Endodermal cell (in vitro differentiated cells): ENCODE results near the gene MELTF. TPM values are rescaled to one million over a fixed set of nuclear protein-coding genes. Genes with fewer than 3 reads are reported as not detected.

Source experiments
- DNase-seq: peaks from one replicate; pipeline ENCODE4 v3.0.0-alpha.2; 2017
- H3K27ac ChIP-seq: 2 replicates; pipeline ENCODE4 v1.5.1; 2013; ENCODE audit warnings: mild to moderate bottlenecking, low read depth, low read length, moderate library complexity
- H3K27me3 ChIP-seq: 2 replicates; pipeline ENCODE4 v1.6.1; 2013; ENCODE audit warnings: mild to moderate bottlenecking, low read length, moderate library complexity; ENCODE audit not compliant: insufficient read depth, control insufficient read depth, poor library complexity, severe bottlenecking
- H3K36me3 ChIP-seq: 2 replicates; pipeline ENCODE4 v1.7.0; 2013; ENCODE audit warnings: mild to moderate bottlenecking, low read length, moderate library complexity; ENCODE audit not compliant: control insufficient read depth, insufficient read depth
- H3K4me1 ChIP-seq: one replicate; pipeline ENCODE4 v1.7.0; 2013; ENCODE audit warnings: low read length; ENCODE audit not compliant: control insufficient read depth, insufficient read depth
- H3K4me3 ChIP-seq: 2 replicates; pipeline ENCODE4 v1.5.1; 2013; ENCODE audit warnings: mild to moderate bottlenecking, low read length, moderate library complexity
- H3K9ac ChIP-seq: 2 replicates; pipeline ENCODE4 v1.6.1; 2013; ENCODE audit warnings: mild to moderate bottlenecking, low read length, moderate library complexity; ENCODE audit not compliant: poor library complexity, severe bottlenecking; ENCODE audit errors: extremely low read depth
- H3K9me3 ChIP-seq: 2 replicates; pipeline ENCODE4 v1.6.1; 2013; ENCODE audit warnings: mild to moderate bottlenecking, low read length, moderate library complexity; ENCODE audit not compliant: control insufficient read depth
- H3K27ac Mint-ChIP-seq: 2 replicates; pipeline ENCODE4 v1.8.0; 2020; ENCODE audit warnings: mixed read lengths
- H3K27me3 Mint-ChIP-seq: 2 replicates; pipeline ENCODE4 v1.8.0; 2021; ENCODE audit warnings: mild to moderate bottlenecking, mixed read lengths; ENCODE audit not compliant: insufficient read depth
- H3K36me3 Mint-ChIP-seq: 2 replicates; pipeline ENCODE4 v1.8.0; 2020; ENCODE audit warnings: low read depth, mixed read lengths
- H3K4me1 Mint-ChIP-seq: 2 replicates; pipeline ENCODE4 v1.8.0; 2020; ENCODE audit warnings: mixed read lengths
- H3K4me3 Mint-ChIP-seq: 2 replicates; pipeline ENCODE4 v1.8.0; 2020; ENCODE audit warnings: mild to moderate bottlenecking, moderate library complexity, mixed read lengths
- H3K9me3 Mint-ChIP-seq: 2 replicates; pipeline ENCODE4 v1.8.0; 2020; ENCODE audit warnings: mild to moderate bottlenecking, mixed read lengths
- WGBS, 2 experiments: methylation state at CpG; one replicate each; pipeline versions ENCODE4 v1.1.5 to v1.1.7; 2013; ENCODE audit warnings: missing lambda C conversion rate in 2 of 2, mixed read lengths in 1 of 2; ENCODE audit not compliant: insufficient coverage in 1 of 2, insufficient read length in 1 of 2; 5-methylcytosine and 5-hydroxymethylcytosine counted together
- total RNA-seq, 2 donors: library from RNA; stranded (reverse); fragmentation: NEBNext Ultra II Directional in 1 of 2; extraction: Animal tissue kit (Norgen Biotek cat#: 25700) in 1 of 2; gene quantifications; 2 replicates in 1 of 2; 3 replicates in 1 of 2; pipeline ENCODE4 v1.2.1, GENCODE V29; 2021
- TF ChIP-seq, protein P1 (sequence below): fragments of 200-600 bp; sonication (generic); conservative IDR thresholded peaks from 2 replicates; pipeline ENCODE4 v1.5.0; 2021; ENCODE audit warnings: antibody characterized with exemption, mild to moderate bottlenecking

The MELTF gene
- total RNA-seq, 2 donors from 2014 or later = 11.3 to 15.1 TPM

DNA sequence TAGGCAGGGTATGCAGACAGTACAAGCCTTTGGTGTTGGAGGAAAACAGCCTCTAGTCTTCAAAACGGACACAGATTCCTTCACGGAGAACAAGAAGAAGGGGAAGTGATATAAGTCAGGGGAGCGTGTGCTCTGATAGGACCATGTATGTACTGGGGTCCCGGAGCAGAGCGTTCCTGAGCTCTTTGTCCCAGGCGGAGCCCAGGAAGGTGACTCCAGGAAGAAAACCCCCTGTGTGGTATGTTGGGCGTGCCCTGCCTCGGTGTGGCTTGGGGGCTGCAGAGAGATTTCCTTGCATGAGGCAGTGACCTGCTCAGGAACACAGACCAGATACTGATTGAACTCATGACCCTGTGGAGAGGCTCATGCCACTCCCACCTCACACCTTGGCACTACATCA lies 21.7 kb downstream of the MELTF start:
- no peak overlapping the region for H3K4me3 Mint-ChIP-seq

DNA sequence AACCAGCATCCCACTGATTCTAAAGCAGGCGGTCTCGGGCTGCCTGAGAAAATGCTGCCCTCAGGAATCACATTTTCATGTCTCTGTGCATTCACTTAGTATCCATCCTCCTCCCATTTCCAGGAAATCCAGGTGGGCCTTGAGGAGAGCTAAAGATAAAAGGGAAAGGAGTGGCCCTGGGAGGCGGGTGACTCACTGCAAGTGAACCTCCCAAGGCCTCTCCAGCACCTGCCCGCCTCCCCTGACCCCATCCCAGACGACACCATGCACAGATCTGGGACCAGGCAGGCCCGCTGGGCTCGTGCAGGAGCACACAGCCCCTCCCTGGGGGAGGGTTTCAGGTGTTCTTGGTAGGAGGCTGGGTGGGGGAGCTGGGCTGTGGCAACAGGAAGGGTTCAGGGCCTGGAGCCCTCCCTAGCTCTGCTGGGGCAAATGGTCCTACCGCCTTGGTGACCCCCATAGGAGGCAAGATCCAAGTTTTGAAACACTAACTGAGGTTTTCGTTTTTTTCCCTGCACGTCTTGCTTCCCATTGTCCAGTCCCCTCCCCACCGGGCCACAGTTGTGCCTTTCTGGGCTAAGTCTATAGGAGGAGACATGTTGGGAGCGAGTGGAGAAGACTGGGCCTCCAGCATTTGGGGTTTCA lies 22.2 kb downstream of the MELTF start:
- no peak for DNase-seq
- Histone ChIP-seq H3K4me1 (no peaks in the 10 kb centered on the region), H3K27me3 (peaks cover 18% of the 10 kb centered on the region), H3K9me3 (no peaks in the 10 kb centered on the region), H3K36me3 (no peaks in the 10 kb centered on the region), H3K4me3 (no peak overlapping the region), H3K9ac (no peak overlapping the region), H3K27ac (no peak overlapping the region)
- Mint-ChIP-seq H3K4me3 (no peak overlapping the region), H3K4me1 (peaks cover 18% of the 10 kb centered on the region), H3K36me3 (peaks cover 10% of the 10 kb centered on the region), H3K27ac (no peak overlapping the region), H3K27me3 (peaks cover 25% of the 10 kb centered on the region), H3K9me3 (no peaks in the 10 kb centered on the region)
- 88 to 95% methylated on average over 6 to 12 of the region's 12 CpGs for WGBS, 2 experiments
- TF ChIP-seq, protein P1, sequence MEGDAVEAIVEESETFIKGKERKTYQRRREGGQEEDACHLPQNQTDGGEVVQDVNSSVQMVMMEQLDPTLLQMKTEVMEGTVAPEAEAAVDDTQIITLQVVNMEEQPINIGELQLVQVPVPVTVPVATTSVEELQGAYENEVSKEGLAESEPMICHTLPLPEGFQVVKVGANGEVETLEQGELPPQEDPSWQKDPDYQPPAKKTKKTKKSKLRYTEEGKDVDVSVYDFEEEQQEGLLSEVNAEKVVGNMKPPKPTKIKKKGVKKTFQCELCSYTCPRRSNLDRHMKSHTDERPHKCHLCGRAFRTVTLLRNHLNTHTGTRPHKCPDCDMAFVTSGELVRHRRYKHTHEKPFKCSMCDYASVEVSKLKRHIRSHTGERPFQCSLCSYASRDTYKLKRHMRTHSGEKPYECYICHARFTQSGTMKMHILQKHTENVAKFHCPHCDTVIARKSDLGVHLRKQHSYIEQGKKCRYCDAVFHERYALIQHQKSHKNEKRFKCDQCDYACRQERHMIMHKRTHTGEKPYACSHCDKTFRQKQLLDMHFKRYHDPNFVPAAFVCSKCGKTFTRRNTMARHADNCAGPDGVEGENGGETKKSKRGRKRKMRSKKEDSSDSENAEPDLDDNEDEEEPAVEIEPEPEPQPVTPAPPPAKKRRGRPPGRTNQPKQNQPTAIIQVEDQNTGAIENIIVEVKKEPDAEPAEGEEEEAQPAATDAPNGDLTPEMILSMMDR = no peak

More for the DNA sequence above, 21.7 kb downstream of the MELTF start:
- no peaks in the 10 kb centered on the region for H3K9me3 ChIP-seq
- DNase-seq = no peak
- no peak overlapping the region for H3K27ac Mint-ChIP-seq
- no peak overlapping the region for H3K27ac ChIP-seq
- no peaks in the 10 kb centered on the region for H3K9me3 Mint-ChIP-seq
- peaks cover 10% of the 10 kb centered on the region for H3K36me3 Mint-ChIP-seq
- no peaks in the 10 kb centered on the region for H3K36me3 ChIP-seq
- H3K27me3 ChIP-seq = peaks cover 18% of the 10 kb centered on the region
- TF ChIP-seq, protein P1 = no peak
- no peak overlapping the region for H3K4me3 ChIP-seq
- no peaks in the 10 kb centered on the region for H3K4me1 ChIP-seq
- H3K9ac ChIP-seq = no peak overlapping the region
- 93 to 95% methylated on average over 6 to 8 of the region's 8 CpGs for WGBS, 2 experiments
- H3K27me3 Mint-ChIP-seq = peaks cover 25% of the 10 kb centered on the region
- peaks cover 18% of the 10 kb centered on the region for H3K4me1 Mint-ChIP-seq

- H3K4me1 ChIP-seq = no peaks in the 10 kb centered on the region
- H3K9ac ChIP-seq = no peak overlapping the region
- no peak overlapping the region for H3K4me3 ChIP-seq
- no peaks in the 10 kb centered on the region for H3K36me3 ChIP-seq
- Mint-ChIP-seq H3K4me1 (peaks cover 18% of the 10 kb centered on the region), H3K27ac (no peak overlapping the region), H3K36me3 (peaks cover 10% of the 10 kb centered on the region), H3K4me3 (no peak overlapping the region), H3K27me3 (peaks cover 25% of the 10 kb centered on the region), H3K9me3 (no peaks in the 10 kb centered on the region)
- TF ChIP-seq, protein P1 = no peak
- no peaks in the 10 kb centered on the region for H3K9me3 ChIP-seq
- DNase-seq = no peak
- H3K27ac ChIP-seq = no peak overlapping the region
- WGBS, 2 experiments = 87 to 95% methylated on average over 3 to 5 of the region's 5 CpGs
- H3K27me3 ChIP-seq = peaks cover 18% of the 10 kb centered on the region
Observed at GRCh38 chr3:197006860-197007259, 22.8 kb downstream of the MELTF start.
